ENCODE results near the gene GDPD1. TPM values are rescaled to one million over a fixed set of nuclear protein-coding genes. Genes with fewer than 3 reads are reported as not detected.

Gene GDPD1
- total RNA-seq, 2 donors from 2014 or later = 2.2 to 2.6 TPM

DNA sequence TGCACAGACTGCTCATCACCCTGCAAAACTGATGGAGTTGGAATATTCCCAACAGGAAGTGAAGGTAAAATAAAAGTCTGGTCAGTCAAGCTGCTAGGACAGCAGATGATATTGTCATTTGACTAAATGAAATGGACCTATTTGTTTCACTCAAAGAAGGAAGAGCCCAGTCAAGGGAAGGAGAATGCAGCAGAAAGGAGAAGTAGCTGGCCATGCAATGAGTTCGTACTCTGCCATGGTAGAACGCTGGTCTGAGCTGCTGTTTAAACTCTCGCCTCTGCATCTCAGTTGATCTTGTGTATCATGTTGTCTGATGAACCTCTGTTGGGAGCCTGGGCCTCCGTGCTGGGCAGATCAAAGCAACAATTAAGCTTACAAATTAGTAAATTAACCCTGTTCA lies 95.6 kb downstream of the GDPD1 start:
- H3K27me3 Mint-ChIP-seq = no peaks in the 10 kb centered on the region
- no peaks in the 10 kb centered on the region for H3K4me1 Mint-ChIP-seq
- no peaks in the 10 kb centered on the region for H3K9me3 Mint-ChIP-seq
- H3K4me3 Mint-ChIP-seq = no peak overlapping the region
- H3K27ac Mint-ChIP-seq = no peak overlapping the region
- no peaks in the 10 kb centered on the region for H3K36me3 Mint-ChIP-seq (ENCODE audit: low read depth)
- no peak for ATAC-seq (replicated peaks)

Other genes with a start within 250 kb of the GDPD1 start
- gene TRIM37, start 113.6 kb upstream of the GDPD1 start, total RNA-seq = 10 to 100 TPM; 20.9 to 26.8 TPM
- 10 to 100 TPM; 58.3 to 83.9 TPM for gene SKA2, start 65.3 kb upstream of the GDPD1 start, total RNA-seq
- gene PRR11, start 64.8 kb upstream of the GDPD1 start, total RNA-seq = 10 to 100 TPM; 74.5 to 76.9 TPM
- gene SMG8, start 10.5 kb upstream of the GDPD1 start, total RNA-seq = 10 to 100 TPM; 16.1 to 21.6 TPM
- 10 to 100 TPM; 11.6 to 20.0 TPM for gene YPEL2, start 111.1 kb downstream of the GDPD1 start, total RNA-seq